ENCODE measurements around the gene CIBAR2. TPM values are rescaled to one million over a fixed set of nuclear protein-coding genes. Genes with fewer than 3 reads are reported as not detected.

CIBAR2 gene
- total and polyA plus RNA-seq, 10 of the 15 experiments (the other 5 are each of a cell fraction or from before 2014, with no cell fraction given) = 0.05 to 0.16 (median 0.07) TPM; not detected in 7

DNA sequence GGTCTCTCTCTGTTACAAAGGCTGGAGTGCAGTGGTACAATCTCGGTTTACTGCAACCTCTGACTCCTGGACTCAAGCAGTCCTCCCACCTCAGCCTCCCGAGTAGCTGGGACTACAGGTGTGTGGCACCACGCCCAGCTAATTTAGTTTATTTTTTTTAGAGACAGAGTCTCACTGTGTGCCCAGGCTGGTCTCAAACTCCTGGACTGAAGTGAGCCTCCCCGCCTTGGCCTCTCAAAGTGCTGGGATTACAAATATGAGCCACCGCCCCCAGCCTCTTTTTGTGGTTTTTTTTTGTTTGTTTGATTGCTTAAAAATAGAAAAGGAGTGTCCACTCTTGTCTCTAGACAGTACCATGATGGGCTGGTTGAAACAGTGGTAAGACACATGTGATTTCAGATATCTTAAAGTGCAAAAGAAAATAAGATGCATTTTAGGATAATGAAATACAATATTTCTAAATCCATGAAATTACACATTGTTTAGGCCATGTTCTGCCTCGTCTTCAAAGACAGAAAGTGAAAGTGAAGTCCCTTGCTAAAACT, 57.3 kb downstream of the CIBAR2 start:
- no peak for FAIRE-seq
- peak overlapping the region; percentile 55 for H2AFZ ChIP-seq (ENCODE audit: control insufficient read depth, low read depth, low read length)
- H3K4me1 ChIP-seq (ENCODE audit: control insufficient read depth, insufficient read depth, low read length) = peaks cover 37% of the 10 kb centered on the region
- peak overlapping the region; percentile 72 for H3K4me2 ChIP-seq (ENCODE audit: control insufficient read depth, insufficient read depth)
- POLR2A ChIA-PET = no interaction called here
- peak overlapping the region; percentile 51; the same call in 1 of the 2 replicates for H3K4me3 ChIP-seq
- no peaks in the 10 kb centered on the region; the same call in 1 of the 2 replicates for H3K79me2 ChIP-seq (ENCODE audit: control insufficient read depth, insufficient read depth, low read length)
- no TSS peak for BruUV-seq (replicated peaks)
- CTCF ChIA-PET = interaction anchor here (0.7 to 2.0 kb wide), 4 partner anchors 10 to 250 kb away, joined by 3 to 15 read pairs (median 8); partner anchors contain the start of gene KIAA0513
- TF ChIP-seq SIX5 (IDR thresholded peaks at IDR 0.05; ENCODE audit: low read depth, low read length, severe bottlenecking) = no peak
- no peak for TF ChIP-seq ZSCAN29 (IDR thresholded peaks at IDR 0.05)
- TF ChIP-seq ZNF207 (IDR thresholded peaks at IDR 0.05; ENCODE audit: borderline replicate concordance) = no peak
- TF ChIP-seq POLR2A (IDR thresholded peaks at IDR 0.05; ENCODE audit: low read depth, low read length) = no peak
- TF ChIP-seq YBX1 (IDR thresholded peaks at IDR 0.05) = no peak
- TF ChIP-seq SIN3A (IDR thresholded peaks at IDR 0.05; ENCODE audit: low read depth, low read length) = no peak
- TF ChIP-seq ZNF24 (IDR thresholded peaks at IDR 0.05) = no peak
- TF ChIP-seq ZNF274 (IDR thresholded peaks at IDR 0.05; ENCODE audit: insufficient read depth, insufficient read length) = no peak
- no peak for TF ChIP-seq MAX (IDR thresholded peaks at IDR 0.05; ENCODE audit: low read depth, low read length)
- no peak for TF ChIP-seq ZNF622 (IDR thresholded peaks at IDR 0.05)
- no peak for TF ChIP-seq ZNF217 (IDR thresholded peaks at IDR 0.05)
- no peak for TF ChIP-seq BMI1 (IDR thresholded peaks at IDR 0.05; ENCODE audit: borderline replicate concordance)
- TF ChIP-seq CHD4 (IDR thresholded peaks at IDR 0.05) = no peak
- no peak for TF ChIP-seq PKNOX1 (IDR thresholded peaks at IDR 0.05)
- no peak for TF ChIP-seq IRF4 (IDR thresholded peaks at IDR 0.05; ENCODE audit: low read depth, low read length)
- no peak for TF ChIP-seq NR2F1 (conservative IDR thresholded peaks at IDR 0.05)
- no peak for TF ChIP-seq PAX8 (IDR thresholded peaks at IDR 0.05)
- TF ChIP-seq, protein P1, sequence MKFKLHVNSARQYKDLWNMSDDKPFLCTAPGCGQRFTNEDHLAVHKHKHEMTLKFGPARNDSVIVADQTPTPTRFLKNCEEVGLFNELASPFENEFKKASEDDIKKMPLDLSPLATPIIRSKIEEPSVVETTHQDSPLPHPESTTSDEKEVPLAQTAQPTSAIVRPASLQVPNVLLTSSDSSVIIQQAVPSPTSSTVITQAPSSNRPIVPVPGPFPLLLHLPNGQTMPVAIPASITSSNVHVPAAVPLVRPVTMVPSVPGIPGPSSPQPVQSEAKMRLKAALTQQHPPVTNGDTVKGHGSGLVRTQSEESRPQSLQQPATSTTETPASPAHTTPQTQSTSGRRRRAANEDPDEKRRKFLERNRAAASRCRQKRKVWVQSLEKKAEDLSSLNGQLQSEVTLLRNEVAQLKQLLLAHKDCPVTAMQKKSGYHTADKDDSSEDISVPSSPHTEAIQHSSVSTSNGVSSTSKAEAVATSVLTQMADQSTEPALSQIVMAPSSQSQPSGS (IDR thresholded peaks at IDR 0.05; ENCODE audit: low read length) = no peak
- TF ChIP-seq NFXL1 (IDR thresholded peaks at IDR 0.05; ENCODE audit: borderline replicate concordance) = no peak
- no peak for TF ChIP-seq NBN (IDR thresholded peaks at IDR 0.05)
- no peaks in the 10 kb centered on the region for H3K36me3 ChIP-seq (ENCODE audit: control insufficient read depth in 2 of 2, insufficient read depth in 2 of 2, low read length in 1 of 2)
- no peaks in the 10 kb centered on the region for H3K9me3 ChIP-seq (replicated peaks; ENCODE audit: control insufficient read depth, insufficient read depth, low read length)
- no peak for DNase-seq (ENCODE audit: low read depth, low spot score)
- H3K27ac ChIP-seq (ENCODE audit: control insufficient read depth, insufficient read depth) = peak overlapping the region; percentile 79
- no peaks in the 10 kb centered on the region for H4K20me1 ChIP-seq (ENCODE audit: control insufficient read depth, insufficient read depth)
- in situ Hi-C loops (cut with MboI) = no loop called here
- no peak for ATAC-seq
- no peaks in the 10 kb centered on the region for H3K27me3 ChIP-seq (replicated peaks in 1 of 2; ENCODE audit: control insufficient read depth in 2 of 2, insufficient read depth in 2 of 2, low read length in 1 of 2)
- intact Hi-C loops (cut with micrococcal nuclease; ENCODE audit: unreplicated experiment) = loop anchor here (2.0 kb wide), 1 partner anchor 26 kb away; no protein-coding TSS in a partner anchor
- 47% methylated on average over 6 of the region's 6 CpGs for WGBS (ENCODE audit: insufficient coverage, insufficient replicate concordance, low lambda C conversion rate, missing lambda C conversion rate)
- H3K9ac ChIP-seq (ENCODE audit: control insufficient read depth, insufficient read depth, low read length) = peak overlapping the region; percentile 53
- RAD21 ChIA-PET (ENCODE audit: unreplicated experiment) = interaction anchor here (0.6 to 2.1 kb wide), 3 partner anchors 28 to 32 kb away, joined by 3 to 8 read pairs (median 5); partner anchors contain the start of gene KIAA0513
- SMC1A ChIA-PET (ENCODE audit: uncharacterized antibody, unreplicated experiment) = interaction anchor here (0.6 to 2.9 kb wide), 4 partner anchors 17 to 45 kb away, joined by 3 to 8 read pairs (median 4); partner anchors contain the start of gene KIAA0513
